Heart left ventricle (tissue), 13 donors: ENCODE measurements around the gene IFI27.

Experiments used
- POLR2A ChIP-seq, 2 donors: fragments of 450-650 bp; IDR thresholded peaks; one replicate each; pipeline ENCODE4 v1.6.1; 2017; ENCODE audit warnings: antibody characterized with exemption in 2 of 2, mild to moderate bottlenecking in 2 of 2, moderate library complexity in 2 of 2
- TF ChIP-seq, protein P1 (sequence below), 12 donors: fragments of 200-600 bp; sonication (generic) in 4 of 12; IDR thresholded peaks; one replicate each; pipeline versions ENCODE4 v1.5.0 to v1.8.0; 2018 to 2022; ENCODE audit warnings: antibody characterized with exemption in 12 of 12, mild to moderate bottlenecking in 5 of 12
- donor health status: ischemic (EF 13 %, LVEDD 7.1; RV severe dilation, severe dysfunction).
- donor health status: DM: no; HTN: yes; CAD: no.
- donor health status: DM: no; HTN: no; CAD: no.
- donor health status: ischemic (EF 25% LVEDD 6.9; RV normal size, moderate dysfunction).
- donor health status: ischemic (EF 25% LVEDD 5.7; RV mildly dilated, moderate dysfunction).
- donor health status: ischemic (EF 35%, LVEDD 5.7; RV mildly dilated, moderate dysfunction).
- donor health status: nonischemic (EF 11% LVEDD 7.7; RV severe dilation, severe dysfunction).
- donor health status: DM: yes; HTN: yes; CAD: no.
- donor health status: PGD.
- donor health status: ischemic (EF 29% LVEDD 5.4; RV normal size, mild dysfunction).
- donor health status: nonischemic (EF 23%, LVEDD 6.1; RV moderate dilation, normal function).

DNA sequence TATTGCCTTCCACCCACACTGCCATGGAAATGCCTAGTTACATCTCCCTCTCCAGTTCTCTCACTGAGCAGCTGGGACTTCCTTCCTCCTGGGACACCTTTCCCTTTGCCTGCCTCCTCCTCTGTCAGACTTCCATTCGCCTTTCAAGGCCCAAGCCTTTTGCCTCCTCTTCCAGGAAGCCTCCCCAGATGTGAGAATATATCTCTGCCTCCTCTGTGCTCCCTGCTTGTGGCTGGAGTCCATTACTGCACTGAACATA is 15.8 kb downstream of the IFI27 start:
- TF ChIP-seq, protein P1, sequence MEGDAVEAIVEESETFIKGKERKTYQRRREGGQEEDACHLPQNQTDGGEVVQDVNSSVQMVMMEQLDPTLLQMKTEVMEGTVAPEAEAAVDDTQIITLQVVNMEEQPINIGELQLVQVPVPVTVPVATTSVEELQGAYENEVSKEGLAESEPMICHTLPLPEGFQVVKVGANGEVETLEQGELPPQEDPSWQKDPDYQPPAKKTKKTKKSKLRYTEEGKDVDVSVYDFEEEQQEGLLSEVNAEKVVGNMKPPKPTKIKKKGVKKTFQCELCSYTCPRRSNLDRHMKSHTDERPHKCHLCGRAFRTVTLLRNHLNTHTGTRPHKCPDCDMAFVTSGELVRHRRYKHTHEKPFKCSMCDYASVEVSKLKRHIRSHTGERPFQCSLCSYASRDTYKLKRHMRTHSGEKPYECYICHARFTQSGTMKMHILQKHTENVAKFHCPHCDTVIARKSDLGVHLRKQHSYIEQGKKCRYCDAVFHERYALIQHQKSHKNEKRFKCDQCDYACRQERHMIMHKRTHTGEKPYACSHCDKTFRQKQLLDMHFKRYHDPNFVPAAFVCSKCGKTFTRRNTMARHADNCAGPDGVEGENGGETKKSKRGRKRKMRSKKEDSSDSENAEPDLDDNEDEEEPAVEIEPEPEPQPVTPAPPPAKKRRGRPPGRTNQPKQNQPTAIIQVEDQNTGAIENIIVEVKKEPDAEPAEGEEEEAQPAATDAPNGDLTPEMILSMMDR (IDR thresholded peaks at IDR 0.05): no peak
- TF ChIP-seq POLR2A (IDR thresholded peaks at IDR 0.05): no peak
